Measurements from ENCODE around the gene CACNA1H. TPM values are rescaled to one million over a fixed set of nuclear protein-coding genes. Genes with fewer than 3 reads are reported as not detected.

Gene CACNA1H
- total RNA-seq, 2 experiments from 2014 or later, result 0.27 to 0.34 TPM

GRCh38 chr16:1134776-1135458 is 18.0 kb upstream of the CACNA1H start:
- DNase-seq (no peak), ATAC-seq (no peak)
- intact Hi-C loops (cut with micrococcal nuclease), result no loop called here
- H3K36me3 Mint-ChIP-seq (ENCODE audit: low read depth), result no peaks in the 10 kb centered on the region
- no peaks in the 10 kb centered on the region for H3K27me3 Mint-ChIP-seq
- H3K4me1 Mint-ChIP-seq (ENCODE audit: low read depth), result no peaks in the 10 kb centered on the region
- no peak for TF ChIP-seq CTCF (IDR thresholded peaks at IDR 0.05)
- H3K27ac Mint-ChIP-seq, result no peak overlapping the region
- no peaks in the 10 kb centered on the region for H3K9me3 Mint-ChIP-seq
- no peak overlapping the region for H3K4me3 Mint-ChIP-seq
- POLR2A ChIA-PET, result no interaction called here
- CTCF ChIA-PET, result no interaction called here

- ATAC-seq (no peak), DNase-seq (no peak)
- ChIA-PET CTCF (no interaction called here), POLR2A (no interaction called here)
- no peaks in the 10 kb centered on the region for H3K4me1 Mint-ChIP-seq (ENCODE audit: low read depth)
- H3K4me3 Mint-ChIP-seq, result no peak overlapping the region
- TF ChIP-seq CTCF (IDR thresholded peaks at IDR 0.05), result no peak
- intact Hi-C loops (cut with micrococcal nuclease), result no loop called here
- H3K27me3 Mint-ChIP-seq, result no peaks in the 10 kb centered on the region
- no peaks in the 10 kb centered on the region for H3K36me3 Mint-ChIP-seq (ENCODE audit: low read depth)
- H3K27ac Mint-ChIP-seq, result no peak overlapping the region
- no peaks in the 10 kb centered on the region for H3K9me3 Mint-ChIP-seq
Measured at GRCh38 chr16:1135459-1135825, 17.5 kb upstream of the CACNA1H start.

- CTCF ChIA-PET, result no interaction called here
Measured at GRCh38 chr16:1137604-1138003, 15.3 kb upstream of the CACNA1H start.

GRCh38 chr16:1140582-1141162 is 12.2 kb upstream of the CACNA1H start:
- intact Hi-C loops (cut with micrococcal nuclease), result no loop called here
- DNase-seq (no peak), ATAC-seq (no peak)
- no peaks in the 10 kb centered on the region for H3K9me3 Mint-ChIP-seq
- no peaks in the 10 kb centered on the region for H3K36me3 Mint-ChIP-seq (ENCODE audit: low read depth)
- POLR2A ChIA-PET, result no interaction called here
- H3K4me1 Mint-ChIP-seq (ENCODE audit: low read depth), result no peaks in the 10 kb centered on the region
- no peaks in the 10 kb centered on the region for H3K27me3 Mint-ChIP-seq
- no peak for TF ChIP-seq CTCF (IDR thresholded peaks at IDR 0.05)
- CTCF ChIA-PET, result no interaction called here
- no peak overlapping the region for H3K4me3 Mint-ChIP-seq
- H3K27ac Mint-ChIP-seq, result no peak overlapping the region

More at GRCh38 chr16:1137604-1138003, 15.3 kb upstream of the CACNA1H start:
- Mint-ChIP-seq H3K27ac (no peak overlapping the region), H3K4me1 (ENCODE audit: low read depth) (no peaks in the 10 kb centered on the region), H3K27me3 (no peaks in the 10 kb centered on the region), H3K36me3 (ENCODE audit: low read depth) (no peaks in the 10 kb centered on the region), H3K9me3 (no peaks in the 10 kb centered on the region), H3K4me3 (no peak overlapping the region)
- DNase-seq, result no peak
- no peak for ATAC-seq
- POLR2A ChIA-PET, result interaction anchor here (0.6 kb wide), 1 partner anchor 316 kb away, joined by 3 read pairs; no protein-coding TSS in a partner anchor
- intact Hi-C loops (cut with micrococcal nuclease), result no loop called here
- no peak for TF ChIP-seq CTCF (IDR thresholded peaks at IDR 0.05)

- no peak for ATAC-seq
- no peak for DNase-seq
- no peak for TF ChIP-seq CTCF (IDR thresholded peaks at IDR 0.05)
- H3K27me3 Mint-ChIP-seq, result no peaks in the 10 kb centered on the region
- H3K36me3 Mint-ChIP-seq (ENCODE audit: low read depth), result no peaks in the 10 kb centered on the region
- no peaks in the 10 kb centered on the region for H3K4me1 Mint-ChIP-seq (ENCODE audit: low read depth)
- H3K9me3 Mint-ChIP-seq, result no peaks in the 10 kb centered on the region
- ChIA-PET POLR2A (no interaction called here), CTCF (no interaction called here)
- H3K4me3 Mint-ChIP-seq, result no peak overlapping the region
- H3K27ac Mint-ChIP-seq, result no peak overlapping the region
- intact Hi-C loops (cut with micrococcal nuclease), result no loop called here
Measured at GRCh38 chr16:1141191-1141590, 11.7 kb upstream of the CACNA1H start.

All from activated CD8-positive, alpha-beta T cell treated with anti-CD3 and anti-CD28 coated beads for 36 hours (primary cell).